Measurements from ENCODE around the gene SNN.

The SNN gene

DNA sequence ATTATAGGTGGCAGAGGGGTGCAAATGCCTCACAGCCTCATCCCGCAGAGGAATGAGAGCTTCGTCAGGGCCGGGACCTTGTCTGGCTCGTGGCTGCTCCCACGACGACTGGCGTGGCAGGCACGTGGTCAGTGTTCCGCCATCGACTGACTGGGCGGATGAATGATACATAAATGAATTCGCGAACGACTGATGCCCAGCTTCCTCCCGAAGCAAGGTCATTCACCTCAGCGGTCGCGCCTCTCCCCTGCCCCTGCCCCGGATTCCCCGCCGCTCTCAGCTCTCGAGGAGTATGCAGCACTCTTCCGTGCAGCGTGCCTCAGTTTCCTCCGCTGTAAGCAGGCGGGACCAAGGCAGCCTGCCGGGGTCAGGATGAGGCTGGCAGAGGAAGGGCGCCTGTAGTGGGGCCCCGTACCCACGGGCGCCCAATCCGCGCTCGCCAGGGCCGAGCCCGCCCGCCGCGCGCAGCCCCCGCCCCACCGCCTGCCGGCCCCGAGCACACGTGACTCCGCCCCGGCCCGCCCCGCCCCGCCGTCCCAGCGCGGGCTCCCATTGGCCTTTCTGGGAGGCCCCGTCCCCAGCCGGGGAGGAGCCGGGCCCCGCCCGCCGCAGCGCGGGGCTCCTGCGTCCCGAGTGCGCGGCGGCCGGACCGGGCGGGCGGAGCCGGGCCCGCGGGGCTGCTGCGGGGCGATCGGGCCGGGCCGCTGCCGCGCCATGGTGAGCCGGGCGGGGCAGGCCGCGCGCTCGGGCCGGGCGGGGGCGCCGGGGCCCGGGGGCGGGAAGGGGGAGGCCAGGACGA, at the start of gene SNN:
Gene SNN, plus strand, starts transcription at position 632 of the 799 bp plus-strand sequence. CDS start 7,605 bp downstream, outside the sequence.
- TF ChIP-seq JUND (IDR thresholded peaks at IDR 0.05; ENCODE audit: low read depth): no peak
- peak; percentile 92 to 95 for DNase-seq (ENCODE audit: low read depth in 1 of 2, low spot score in 1 of 2)
- in situ Hi-C loops (cut with HindIII; ENCODE audit: low pct_unique_long_range_greater_than_20kb, low sequenced_read_pairs): no loop called here

DNA sequence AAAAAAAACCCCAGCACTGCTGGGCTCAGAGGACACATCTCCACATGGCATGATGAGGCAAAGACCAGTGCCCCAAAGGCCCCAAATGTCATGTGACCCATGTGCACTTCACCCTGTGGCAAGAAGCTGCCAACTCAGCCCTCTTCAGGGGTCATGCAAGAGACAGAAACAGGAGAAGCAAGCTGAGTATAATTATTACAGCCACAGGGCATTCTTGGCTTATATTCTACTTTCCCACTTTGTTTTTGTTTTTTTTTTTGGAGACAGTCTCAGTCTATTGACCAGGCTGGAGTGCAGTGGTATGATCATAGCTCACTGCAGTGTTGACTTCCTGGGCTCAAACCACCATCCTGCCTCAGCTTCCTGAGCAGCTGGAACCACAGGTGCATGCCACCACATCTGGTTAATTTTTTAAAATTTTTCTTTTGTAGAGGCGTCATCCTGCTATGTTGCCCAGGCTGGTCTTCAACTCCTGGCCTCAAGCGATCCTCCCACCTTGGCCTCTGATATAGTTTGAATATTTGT, 48.9 kb upstream of the SNN start:
- no peak for TF ChIP-seq JUND (IDR thresholded peaks at IDR 0.05; ENCODE audit: low read depth)
- in situ Hi-C loops (cut with HindIII; ENCODE audit: low pct_unique_long_range_greater_than_20kb, low sequenced_read_pairs): no loop called here
- peak in 1 of 2 experiments; percentile 48 for DNase-seq (ENCODE audit: low read depth in 1 of 2, low spot score in 1 of 2)

DNA sequence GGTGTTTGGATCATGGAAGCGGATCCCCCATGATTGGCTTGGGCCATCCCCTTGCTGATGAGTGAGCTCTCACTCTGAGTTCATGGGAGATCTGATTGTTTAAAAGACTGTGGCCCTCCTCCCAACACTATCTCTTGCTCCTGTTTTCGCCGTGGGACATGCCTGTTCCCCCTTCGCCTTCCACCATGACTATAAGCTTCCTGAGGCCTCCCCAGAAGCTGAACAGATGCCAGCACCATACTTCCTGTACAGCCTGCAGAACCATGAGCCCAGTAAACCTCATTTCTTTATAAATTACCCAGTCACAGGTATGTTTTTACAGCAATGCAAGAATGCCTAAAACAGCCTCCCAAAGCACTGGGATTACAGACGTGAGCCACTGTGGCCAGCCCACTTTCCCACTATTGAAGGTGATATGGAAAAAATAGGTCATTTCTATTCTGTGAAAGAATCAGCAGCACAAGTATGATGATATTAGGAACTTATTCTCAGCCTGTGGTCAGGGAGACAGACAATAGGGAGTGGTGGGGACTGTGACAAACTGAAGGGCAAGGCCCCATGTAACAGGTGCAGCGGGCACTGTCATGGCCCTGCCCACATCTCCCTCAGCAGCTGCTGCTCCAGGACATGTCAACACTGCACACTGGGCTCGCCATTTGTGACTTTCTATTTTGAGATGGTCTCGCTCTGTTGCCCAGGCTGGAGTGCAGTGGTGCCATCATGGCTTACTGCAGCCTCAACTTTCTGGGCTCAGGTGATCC, 47.8 kb upstream of the SNN start:
- no peak for TF ChIP-seq JUND (IDR thresholded peaks at IDR 0.05; ENCODE audit: low read depth)
- in situ Hi-C loops (cut with HindIII; ENCODE audit: low pct_unique_long_range_greater_than_20kb, low sequenced_read_pairs): no loop called here
- no peak for DNase-seq (ENCODE audit: low read depth in 1 of 2, low spot score in 1 of 2)

DNA sequence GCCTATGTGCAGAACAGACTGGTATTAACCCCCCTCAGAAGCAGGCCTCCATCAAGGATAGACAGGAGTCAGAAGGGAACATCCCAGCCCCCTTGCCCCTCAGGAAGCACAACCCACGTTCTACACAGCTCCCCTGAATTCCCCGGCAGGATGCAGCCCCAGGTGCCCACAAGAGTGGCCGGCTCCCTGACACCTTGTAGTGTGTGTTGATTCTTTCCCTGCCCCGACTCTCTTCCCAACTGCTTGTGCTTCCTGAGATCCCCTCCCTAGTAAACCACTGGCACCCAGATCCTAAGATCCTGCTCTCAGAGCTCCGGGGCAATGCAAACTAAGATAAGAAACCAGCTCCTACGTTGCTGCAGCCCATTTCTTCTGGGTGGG, 46.7 kb upstream of the SNN start:
- in situ Hi-C loops (cut with HindIII; ENCODE audit: low pct_unique_long_range_greater_than_20kb, low sequenced_read_pairs): no loop called here
- no peak for TF ChIP-seq JUND (IDR thresholded peaks at IDR 0.05; ENCODE audit: low read depth)

DNA sequence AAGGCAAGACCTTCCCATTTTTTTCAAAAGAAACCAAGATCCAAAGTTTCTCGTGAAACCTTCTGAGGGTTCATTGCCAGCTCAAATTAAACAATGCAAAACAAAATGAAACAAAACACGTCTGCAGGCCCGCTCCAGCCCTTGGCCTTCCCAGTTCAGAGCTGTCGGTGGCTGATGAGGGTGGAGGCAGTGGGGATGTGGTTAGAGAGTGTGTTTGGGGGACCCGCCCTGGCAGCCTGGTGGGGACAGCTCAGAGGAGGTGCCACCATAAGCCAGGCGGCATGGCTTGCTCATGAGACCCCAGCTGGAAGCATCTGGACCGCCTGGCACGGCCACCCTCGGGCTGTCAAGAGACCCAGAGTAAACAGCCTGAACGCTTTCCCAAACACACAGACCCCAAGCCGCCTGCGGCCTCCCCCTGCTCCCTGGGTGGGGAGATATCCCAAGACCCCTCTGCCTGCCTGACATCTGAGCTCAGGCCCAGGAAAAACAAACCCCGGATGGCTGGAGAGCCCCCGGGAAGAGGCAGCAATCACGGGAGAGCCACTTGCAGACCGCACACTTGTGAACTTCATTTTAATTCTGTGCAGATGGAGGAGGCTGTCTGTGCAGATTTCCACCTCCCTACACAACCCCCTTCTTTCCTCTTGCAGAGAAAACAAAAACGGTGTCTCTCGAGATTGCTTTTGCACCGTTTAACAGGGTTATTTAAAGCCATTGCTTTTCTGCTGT, 46.2 kb upstream of the SNN start:
- in situ Hi-C loops (cut with HindIII; ENCODE audit: low pct_unique_long_range_greater_than_20kb, low sequenced_read_pairs): no loop called here
- TF ChIP-seq JUND (IDR thresholded peaks at IDR 0.05; ENCODE audit: low read depth): no peak
- no peak for DNase-seq (ENCODE audit: low read depth in 1 of 2, low spot score in 1 of 2)

More for the DNA sequence above, 46.7 kb upstream of the SNN start:
- DNase-seq (ENCODE audit: low read depth in 1 of 2, low spot score in 1 of 2): no peak

DNA sequence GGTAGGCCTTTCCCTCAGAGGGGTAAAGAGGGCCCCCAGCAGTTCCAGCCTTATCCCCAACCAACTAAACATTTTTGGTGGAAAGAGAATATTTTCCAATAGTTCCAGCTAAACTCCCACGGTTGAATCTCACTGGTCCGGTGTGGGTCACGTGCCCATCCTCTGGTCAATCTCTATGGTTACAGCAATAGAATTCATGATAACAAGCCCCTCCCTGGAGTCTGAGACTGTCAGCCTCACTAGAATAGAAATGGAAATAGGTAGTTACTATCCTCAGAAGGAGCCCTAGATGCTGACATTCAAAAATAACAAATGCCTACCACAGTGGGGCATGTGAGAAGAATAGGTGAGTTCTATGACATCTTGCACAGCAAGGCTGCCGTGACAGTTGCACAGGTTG, 44.0 kb upstream of the SNN start:
- in situ Hi-C loops (cut with HindIII; ENCODE audit: low pct_unique_long_range_greater_than_20kb, low sequenced_read_pairs): no loop called here

DNA sequence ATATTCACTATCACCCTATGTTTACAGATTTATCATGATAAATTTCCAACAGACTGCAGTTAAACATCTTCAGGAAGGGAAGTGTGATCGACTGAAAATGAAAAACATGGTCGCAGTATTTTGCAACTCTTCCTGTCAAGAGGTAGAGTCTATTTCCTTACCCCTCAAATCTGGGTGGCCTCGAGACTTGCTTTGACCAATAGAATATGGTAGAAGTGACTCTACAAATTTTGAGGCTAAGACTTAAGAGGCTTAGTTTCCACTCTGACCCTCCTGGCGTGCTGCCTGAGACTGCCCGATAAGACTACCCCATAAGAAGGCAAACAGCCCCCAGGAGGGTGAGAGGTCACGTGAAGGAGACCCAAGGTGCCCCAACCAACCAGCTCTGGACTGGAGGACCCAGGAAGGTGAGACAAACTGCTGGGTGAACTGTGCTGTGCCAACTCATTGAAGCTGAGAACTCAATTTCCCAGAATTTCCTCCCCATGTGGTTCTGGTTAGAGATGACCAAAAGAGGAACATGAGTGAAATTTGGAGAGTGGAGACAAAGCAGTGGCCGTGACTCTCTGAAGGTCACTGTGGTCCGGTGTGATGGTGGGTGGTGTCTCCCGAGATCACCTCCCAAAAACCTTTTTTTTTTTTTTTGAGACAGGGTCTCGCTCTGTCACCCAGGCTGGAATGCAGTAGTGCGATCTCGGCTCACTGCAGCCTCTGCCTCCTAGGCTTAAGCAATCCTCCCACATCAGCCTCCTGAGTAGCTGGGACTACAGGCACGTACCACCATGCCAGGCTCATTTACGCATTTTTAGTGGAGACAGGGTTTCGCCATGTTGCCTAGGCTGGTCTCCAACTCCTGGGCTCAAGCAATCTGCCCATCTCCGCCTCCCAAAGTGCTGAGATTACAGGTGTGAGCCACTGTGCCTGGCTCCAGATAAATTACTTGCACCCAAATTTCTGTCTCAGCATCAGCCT, 43.3 kb upstream of the SNN start:
- DNase-seq (ENCODE audit: low read depth in 1 of 2, low spot score in 1 of 2): no peak

More for the DNA sequence above, 44.0 kb upstream of the SNN start:
- DNase-seq (ENCODE audit: low read depth in 1 of 2, low spot score in 1 of 2): no peak
- TF ChIP-seq JUND (IDR thresholded peaks at IDR 0.05; ENCODE audit: low read depth): no peak

DNA sequence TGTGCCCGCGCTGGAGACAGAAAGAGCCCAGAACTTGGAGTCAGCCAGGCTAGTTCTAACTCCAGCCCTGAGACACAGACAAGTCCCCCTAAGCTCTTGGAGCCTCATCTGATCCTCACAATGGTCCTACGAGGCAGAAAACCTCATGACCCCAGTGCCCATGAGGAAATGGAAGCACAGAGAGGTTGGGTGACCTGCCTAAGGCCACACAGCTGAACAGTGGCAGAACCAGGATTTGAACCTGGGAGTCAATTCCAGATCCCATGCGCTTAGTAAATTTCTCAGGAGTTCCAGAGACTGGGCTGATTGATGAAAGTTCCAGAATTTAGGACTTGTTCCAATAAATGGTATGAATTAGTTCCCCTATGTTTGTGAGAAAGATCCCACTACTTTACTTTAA, 42.5 kb upstream of the SNN start:
- in situ Hi-C loops (cut with HindIII; ENCODE audit: low pct_unique_long_range_greater_than_20kb, low sequenced_read_pairs): no loop called here
- no peak for DNase-seq (ENCODE audit: low read depth in 1 of 2, low spot score in 1 of 2)

More for the DNA sequence above, 43.3 kb upstream of the SNN start:
- in situ Hi-C loops (cut with HindIII; ENCODE audit: low pct_unique_long_range_greater_than_20kb, low sequenced_read_pairs): no loop called here
- no peak for TF ChIP-seq JUND (IDR thresholded peaks at IDR 0.05; ENCODE audit: low read depth)

DNA sequence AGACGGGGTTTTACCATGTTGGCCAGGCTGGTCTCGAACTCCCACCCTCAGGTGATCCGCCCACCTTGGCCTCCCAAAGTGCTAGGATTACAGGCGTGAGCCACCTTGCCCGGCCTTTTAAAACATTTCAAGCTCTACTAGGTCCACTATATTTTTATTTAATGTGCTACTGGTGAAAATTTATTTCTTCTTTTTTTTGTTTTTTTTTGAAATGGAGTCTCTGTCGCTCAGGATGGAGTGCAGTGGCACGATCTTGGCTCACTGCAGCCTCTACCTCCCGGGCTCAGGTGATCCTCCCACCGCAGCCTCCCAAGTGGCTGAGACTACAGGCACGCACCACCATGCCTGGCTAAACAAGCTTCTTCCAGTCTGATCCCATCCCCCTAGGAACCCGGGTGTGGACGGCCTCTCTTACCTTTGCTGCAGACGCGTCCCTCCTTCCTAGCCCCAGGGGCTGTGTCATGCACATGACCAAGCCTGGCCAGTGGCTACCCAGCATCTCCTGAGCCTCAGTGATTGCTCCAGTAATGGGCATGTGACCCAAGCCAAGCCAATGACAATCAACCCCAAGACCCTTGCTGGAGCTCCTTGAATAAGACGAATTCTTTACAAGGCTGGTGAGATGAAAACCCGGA, 41.5 kb upstream of the SNN start:
- no peak for DNase-seq (ENCODE audit: low read depth in 1 of 2, low spot score in 1 of 2)
- in situ Hi-C loops (cut with HindIII; ENCODE audit: low pct_unique_long_range_greater_than_20kb, low sequenced_read_pairs): no loop called here
- TF ChIP-seq JUND (IDR thresholded peaks at IDR 0.05; ENCODE audit: low read depth): no peak

More for the DNA sequence above, 42.5 kb upstream of the SNN start:
- no peak for TF ChIP-seq JUND (IDR thresholded peaks at IDR 0.05; ENCODE audit: low read depth)

DNA sequence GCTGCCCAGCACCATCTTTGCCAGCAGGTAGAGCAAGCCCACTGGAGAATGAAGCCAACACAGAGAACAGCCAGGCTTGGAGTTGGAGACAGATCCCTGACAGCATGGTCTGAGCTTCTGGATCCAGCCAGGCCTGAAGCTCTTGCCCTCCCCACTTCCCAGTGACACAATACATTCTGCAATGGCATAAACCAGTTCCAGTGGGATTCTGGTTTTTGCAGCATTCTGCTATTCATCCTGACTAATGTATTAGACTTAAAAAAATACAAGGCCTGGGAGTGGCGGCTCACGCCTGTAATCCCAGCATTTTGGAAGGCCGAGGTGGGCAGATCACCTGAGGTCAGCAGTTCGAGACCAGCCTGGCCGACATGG, 41.0 kb upstream of the SNN start:
- DNase-seq (ENCODE audit: low read depth in 1 of 2, low spot score in 1 of 2): no peak
- TF ChIP-seq JUND (IDR thresholded peaks at IDR 0.05; ENCODE audit: low read depth): no peak
- in situ Hi-C loops (cut with HindIII; ENCODE audit: low pct_unique_long_range_greater_than_20kb, low sequenced_read_pairs): no loop called here

DNA sequence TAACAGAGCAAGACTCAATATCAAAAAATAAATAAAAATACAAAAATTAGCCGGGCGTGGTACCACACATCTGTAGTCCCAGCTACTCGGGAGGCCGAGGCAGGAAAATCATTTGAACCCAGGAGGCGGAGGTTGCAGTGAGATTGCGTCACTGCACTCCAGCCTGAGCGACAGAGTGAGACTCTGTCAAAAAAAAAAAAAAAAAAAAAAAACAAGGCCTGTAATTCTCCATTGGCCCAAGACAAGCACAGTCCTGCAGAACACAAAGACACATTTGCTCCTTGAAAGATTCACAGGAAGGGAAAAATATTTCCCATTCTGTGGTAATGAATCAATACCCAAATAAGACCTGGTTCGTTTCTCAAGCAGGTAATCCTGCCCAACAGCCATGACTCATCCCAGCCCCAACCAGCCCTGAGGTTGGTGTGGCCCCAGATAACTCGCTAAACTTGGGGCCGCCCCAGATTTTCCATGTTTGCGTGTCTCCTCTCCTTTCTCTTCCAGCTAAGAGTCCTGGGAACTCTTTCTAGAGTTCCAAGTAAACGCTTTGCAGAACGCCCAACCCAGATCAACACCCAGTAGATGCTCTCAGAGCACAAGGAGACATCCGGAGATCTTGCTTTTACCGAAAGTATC, 40.3 kb upstream of the SNN start:
- in situ Hi-C loops (cut with HindIII; ENCODE audit: low pct_unique_long_range_greater_than_20kb, low sequenced_read_pairs): no loop called here
- DNase-seq (ENCODE audit: low read depth in 1 of 2, low spot score in 1 of 2): no peak
- no peak for TF ChIP-seq JUND (IDR thresholded peaks at IDR 0.05; ENCODE audit: low read depth)

Measured in T47D (cell line).